ENCODE measurements around the gene GALNTL6. TPM values are rescaled to one million over a fixed set of nuclear protein-coding genes. Genes with fewer than 3 reads are reported as not detected.

The GALNTL6 gene
- total RNA-seq, 1 experiment from 2014 or later: not detected

DNA sequence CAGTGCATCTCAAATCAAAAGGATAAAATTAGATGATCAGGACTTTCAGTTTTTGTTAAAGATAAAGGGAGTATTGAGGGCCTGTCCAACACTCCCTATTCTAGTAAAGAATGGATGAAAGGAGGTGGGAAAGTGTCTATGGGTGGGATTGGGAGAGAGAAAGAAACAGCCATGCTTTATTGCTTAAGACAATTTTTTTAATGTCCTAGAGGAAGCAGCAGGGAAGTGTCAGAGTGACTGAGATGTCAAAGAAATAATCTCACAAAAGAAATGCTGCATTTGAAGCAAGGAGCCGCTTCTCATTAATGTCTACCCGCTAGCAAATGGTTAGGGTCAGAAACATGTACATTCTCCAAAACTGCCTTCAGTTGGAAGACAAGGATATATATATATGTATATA, 1238.0 kb downstream of the GALNTL6 start:
- intact Hi-C loops (cut with micrococcal nuclease): no loop called here
- H3K36me3 ChIP-seq (ENCODE audit: control insufficient read depth in 1 of 2, insufficient read depth in 2 of 2, low read length in 2 of 2): no peaks in the 10 kb centered on the region
- peaks cover 0 to 1% of the 10 kb centered on the region in 2 experiments; a peak in 1 of 4 replicates for H3K4me1 ChIP-seq (ENCODE audit: control insufficient read depth in 1 of 2, insufficient read depth in 2 of 2, low read length in 2 of 2)
- H3K79me2 ChIP-seq (ENCODE audit: insufficient read depth, low read length): no peaks in the 10 kb centered on the region
- TF ChIP-seq EGR1 (IDR thresholded peaks at IDR 0.05; ENCODE audit: low read depth) (no peak), EZH2 (IDR thresholded peaks at IDR 0.05) (no peak), ZNF274 (IDR thresholded peaks at IDR 0.05; ENCODE audit: low read depth, low read length) (no peak), CEBPB (IDR thresholded peaks at IDR 0.05; ENCODE audit: low read depth) (no peak), YY1 (IDR thresholded peaks at IDR 0.05; ENCODE audit: extremely low read depth, insufficient replicate concordance, low read depth, low read length) (no peak), EZH2phosphoT487 (IDR thresholded peaks at IDR 0.05; ENCODE audit: borderline replicate concordance) (no peak), TCF7L2 (IDR thresholded peaks at IDR 0.05; ENCODE audit: borderline replicate concordance, extremely low read depth, insufficient read depth, insufficient read length) (no peak), MAX (IDR thresholded peaks at IDR 0.05) (no peak), POLR2AphosphoS5 (IDR thresholded peaks at IDR 0.05; ENCODE audit: low read depth, low read length) (no peak), ELF1 (IDR thresholded peaks at IDR 0.05; ENCODE audit: borderline replicate concordance, low read depth) (no peak), JUND (IDR thresholded peaks at IDR 0.05) (no peak), FOSL1 (IDR thresholded peaks at IDR 0.05; ENCODE audit: low read depth) (no peak), ZFX (IDR thresholded peaks at IDR 0.05) (no peak)
- TF ChIP-seq, protein P1, sequence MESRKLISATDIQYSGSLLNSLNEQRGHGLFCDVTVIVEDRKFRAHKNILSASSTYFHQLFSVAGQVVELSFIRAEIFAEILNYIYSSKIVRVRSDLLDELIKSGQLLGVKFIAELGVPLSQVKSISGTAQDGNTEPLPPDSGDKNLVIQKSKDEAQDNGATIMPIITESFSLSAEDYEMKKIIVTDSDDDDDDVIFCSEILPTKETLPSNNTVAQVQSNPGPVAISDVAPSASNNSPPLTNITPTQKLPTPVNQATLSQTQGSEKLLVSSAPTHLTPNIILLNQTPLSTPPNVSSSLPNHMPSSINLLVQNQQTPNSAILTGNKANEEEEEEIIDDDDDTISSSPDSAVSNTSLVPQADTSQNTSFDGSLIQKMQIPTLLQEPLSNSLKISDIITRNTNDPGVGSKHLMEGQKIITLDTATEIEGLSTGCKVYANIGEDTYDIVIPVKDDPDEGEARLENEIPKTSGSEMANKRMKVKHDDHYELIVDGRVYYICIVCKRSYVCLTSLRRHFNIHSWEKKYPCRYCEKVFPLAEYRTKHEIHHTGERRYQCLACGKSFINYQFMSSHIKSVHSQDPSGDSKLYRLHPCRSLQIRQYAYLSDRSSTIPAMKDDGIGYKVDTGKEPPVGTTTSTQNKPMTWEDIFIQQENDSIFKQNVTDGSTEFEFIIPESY (IDR thresholded peaks at IDR 0.05; ENCODE audit: extremely low read depth, insufficient replicate concordance, low read length): no peak
- TF ChIP-seq, protein P2, sequence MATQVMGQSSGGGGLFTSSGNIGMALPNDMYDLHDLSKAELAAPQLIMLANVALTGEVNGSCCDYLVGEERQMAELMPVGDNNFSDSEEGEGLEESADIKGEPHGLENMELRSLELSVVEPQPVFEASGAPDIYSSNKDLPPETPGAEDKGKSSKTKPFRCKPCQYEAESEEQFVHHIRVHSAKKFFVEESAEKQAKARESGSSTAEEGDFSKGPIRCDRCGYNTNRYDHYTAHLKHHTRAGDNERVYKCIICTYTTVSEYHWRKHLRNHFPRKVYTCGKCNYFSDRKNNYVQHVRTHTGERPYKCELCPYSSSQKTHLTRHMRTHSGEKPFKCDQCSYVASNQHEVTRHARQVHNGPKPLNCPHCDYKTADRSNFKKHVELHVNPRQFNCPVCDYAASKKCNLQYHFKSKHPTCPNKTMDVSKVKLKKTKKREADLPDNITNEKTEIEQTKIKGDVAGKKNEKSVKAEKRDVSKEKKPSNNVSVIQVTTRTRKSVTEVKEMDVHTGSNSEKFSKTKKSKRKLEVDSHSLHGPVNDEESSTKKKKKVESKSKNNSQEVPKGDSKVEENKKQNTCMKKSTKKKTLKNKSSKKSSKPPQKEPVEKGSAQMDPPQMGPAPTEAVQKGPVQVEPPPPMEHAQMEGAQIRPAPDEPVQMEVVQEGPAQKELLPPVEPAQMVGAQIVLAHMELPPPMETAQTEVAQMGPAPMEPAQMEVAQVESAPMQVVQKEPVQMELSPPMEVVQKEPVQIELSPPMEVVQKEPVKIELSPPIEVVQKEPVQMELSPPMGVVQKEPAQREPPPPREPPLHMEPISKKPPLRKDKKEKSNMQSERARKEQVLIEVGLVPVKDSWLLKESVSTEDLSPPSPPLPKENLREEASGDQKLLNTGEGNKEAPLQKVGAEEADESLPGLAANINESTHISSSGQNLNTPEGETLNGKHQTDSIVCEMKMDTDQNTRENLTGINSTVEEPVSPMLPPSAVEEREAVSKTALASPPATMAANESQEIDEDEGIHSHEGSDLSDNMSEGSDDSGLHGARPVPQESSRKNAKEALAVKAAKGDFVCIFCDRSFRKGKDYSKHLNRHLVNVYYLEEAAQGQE (IDR thresholded peaks at IDR 0.05; ENCODE audit: low read depth): no peak
- H3K9me2 ChIP-seq (ENCODE audit: insufficient read depth): no peaks in the 10 kb centered on the region
- no peak overlapping the region for H3K4me2 ChIP-seq (ENCODE audit: low read length)
- no peak overlapping the region for H3K27ac ChIP-seq (ENCODE audit: low read depth, low read length)
- CTCF ChIA-PET: no interaction called here
- no peak overlapping the region for H2AFZ ChIP-seq (ENCODE audit: low read depth, low read length, poor library complexity, severe bottlenecking)
- H3K9ac ChIP-seq (ENCODE audit: low read length): no peak overlapping the region
- POLR2A ChIA-PET: no interaction called here
- DNase-seq (ENCODE audit: low read depth, low spot score) (no peak), ATAC-seq (no peak)
- no TSS peak for BruUV-seq (replicated peaks)
- RAD21 ChIA-PET (ENCODE audit: low non-redundant PET in 1 of 2, low total read pairs in 2 of 2, uncharacterized antibody in 2 of 2, unreplicated experiment in 2 of 2): no interaction called here
- no peak overlapping the region for H3K4me3 ChIP-seq (replicated peaks in 1 of 2; ENCODE audit: low read depth in 1 of 2, low read length in 2 of 2)
- no peaks in the 10 kb centered on the region for H3K9me3 ChIP-seq (ENCODE audit: control insufficient read depth in 1 of 2, insufficient read depth in 1 of 2, low read depth in 1 of 2, low read length in 2 of 2)
- no peaks in the 10 kb centered on the region for H3K27me3 ChIP-seq (ENCODE audit: insufficient read depth, low read length)
- no peaks in the 10 kb centered on the region for H4K20me1 ChIP-seq (ENCODE audit: insufficient read depth)
